Spleen (tissue), 11 donors: ENCODE results near the gene SLC4A11. TPM values are rescaled to one million over a fixed set of nuclear protein-coding genes. Genes with fewer than 3 reads are reported as not detected.
A peak's percentile ranks its signal among the peaks of the same experiment; 100 is the strongest.

Source experiments
- DNase-seq: peaks from one replicate; pipeline ENCODE4 v3.0.0-alpha.2; 2020
- H3K27ac ChIP-seq, 8 donors: fragments of 200-600 bp; sonication (generic) in 7 of 8; 1 replicate in 4 of 8; 2 replicates in 4 of 8; pipeline versions ENCODE4 v1.5.0 to v1.8.0; 2016 to 2021; ENCODE audit warnings: inconsistent platforms in 4 of 8, mild to moderate bottlenecking in 4 of 8, moderate library complexity in 1 of 8
- H3K27me3 ChIP-seq, 7 donors: fragments of 200-600 bp; sonication (generic) in 6 of 7; replicated peaks in 1 of 7; 1 replicate in 4 of 7; 2 replicates in 3 of 7; pipeline versions ENCODE4 v1.5.0 to v1.8.0; 2016 to 2021; ENCODE audit warnings: inconsistent platforms in 3 of 7, mild to moderate bottlenecking in 1 of 7
- H3K36me3 ChIP-seq, 6 donors: fragments of 200-600 bp; sonication (generic) in 5 of 6; 1 replicate in 4 of 6; 2 replicates in 2 of 6; pipeline versions ENCODE4 v1.5.0 to v1.8.0; 2016 to 2021; ENCODE audit warnings: inconsistent platforms in 2 of 6
- H3K4me1 ChIP-seq, 6 donors: fragments of 200-600 bp; sonication (generic) in 5 of 6; 1 replicate in 3 of 6; 2 replicates in 3 of 6; pipeline versions ENCODE4 v1.5.0 to v1.8.0; 2016 to 2021; ENCODE audit warnings: inconsistent platforms in 3 of 6
- H3K4me3 ChIP-seq, 8 donors: fragments of 200-600 bp; sonication (generic) in 7 of 8; 1 replicate in 4 of 8; 2 replicates in 4 of 8; pipeline versions ENCODE4 v1.5.0 to v1.8.0; 2016 to 2021; ENCODE audit warnings: inconsistent platforms in 4 of 8, mild to moderate bottlenecking in 4 of 8, moderate library complexity in 2 of 8
- H3K9me3 ChIP-seq, 8 donors: fragments of 200-600 bp; sonication (generic) in 7 of 8; 1 replicate in 4 of 8; 2 replicates in 4 of 8; pipeline versions ENCODE4 v1.5.0 to v1.8.0; 2016 to 2021; ENCODE audit warnings: inconsistent platforms in 4 of 8
- CTCF ChIP-seq, 11 experiments: fragments of 200-600 bp in 7 of 11; fragments of 450-650 bp in 4 of 11; sonication (generic) in 4 of 11; IDR thresholded peaks in 8 of 11; conservative IDR thresholded peaks in 3 of 11; 1 replicate in 7 of 11; 2 replicates in 4 of 11; pipeline versions ENCODE4 v1.4.0 to v1.8.0; 2016 to 2021; ENCODE audit warnings: antibody characterized with exemption in 11 of 11, inconsistent platforms in 4 of 11, mild to moderate bottlenecking in 1 of 11
- POLR2A ChIP-seq, 3 donors: fragments of 450-650 bp; IDR thresholded peaks; one replicate each; pipeline ENCODE4 v1.5.1; 2017; ENCODE audit warnings: antibody characterized with exemption in 3 of 3, mild to moderate bottlenecking in 1 of 3
- POLR2AphosphoS5 ChIP-seq, 3 donors: sonication (generic); formaldehyde crosslinking; IDR thresholded peaks; one replicate each; pipeline ENCODE4 v1.5.1; 2017; ENCODE audit warnings: antibody characterized with exemption in 3 of 3
- WGBS, 5 donors: extraction: QIAGEN DNeasy Blood & Tissue Kit in 3 of 5; methylation state at CpG; one replicate each; pipeline versions ENCODE4 v1.1.5 to v1.1.7; 2013 to 2018; 5-methylcytosine and 5-hydroxymethylcytosine counted together
- intact Hi-C: fragments of 100-400 bp; cut with DNase I; formaldehyde crosslinking; loops from one replicate; pipeline ENCODE4 v1.15.0; 2023; ENCODE audit warnings: low total_unique reads
- polyA plus RNA-seq, 3 donors: library from polyadenylated mRNA; stranded (reverse); fragments of 200-250 nt; gene quantifications; one replicate each; pipeline ENCODE4 v1.2.1, GENCODE V29; 2013
- total RNA-seq, 7 donors: library from RNA; depleted of rRNA in 3 of 7; stranded (reverse); fragments of >200 nt in 3 of 7; fragmentation: NEBNext Ultra II Directional in 4 of 7; extraction: Animal tissue kit (Norgen Biotek cat#: 25700) in 4 of 7; gene quantifications; one replicate each; pipeline versions ENCODE4 v1.1.0 to v1.2.1, GENCODE V29; 2016 to 2021
- donor health status: healthy with polysubstance abuse.
- donor health status: DM: no; HTN: no; CAD: no; lungs with moderate emphysema.
- donor health status: DM: no; HTN: no; CAD: no.
- donor health status: Bipolar disorder and iron deficiency.
- donor health status: healthy.
- donor health status: DM: no; HTN: no; CAD: no.
- donor health status: DM: yes; HTN: yes; CAD: no.

SLC4A11 gene
- total and polyA plus RNA-seq, 10 donors, result 0.52 to 1.6 (median 0.92) TPM

DNA sequence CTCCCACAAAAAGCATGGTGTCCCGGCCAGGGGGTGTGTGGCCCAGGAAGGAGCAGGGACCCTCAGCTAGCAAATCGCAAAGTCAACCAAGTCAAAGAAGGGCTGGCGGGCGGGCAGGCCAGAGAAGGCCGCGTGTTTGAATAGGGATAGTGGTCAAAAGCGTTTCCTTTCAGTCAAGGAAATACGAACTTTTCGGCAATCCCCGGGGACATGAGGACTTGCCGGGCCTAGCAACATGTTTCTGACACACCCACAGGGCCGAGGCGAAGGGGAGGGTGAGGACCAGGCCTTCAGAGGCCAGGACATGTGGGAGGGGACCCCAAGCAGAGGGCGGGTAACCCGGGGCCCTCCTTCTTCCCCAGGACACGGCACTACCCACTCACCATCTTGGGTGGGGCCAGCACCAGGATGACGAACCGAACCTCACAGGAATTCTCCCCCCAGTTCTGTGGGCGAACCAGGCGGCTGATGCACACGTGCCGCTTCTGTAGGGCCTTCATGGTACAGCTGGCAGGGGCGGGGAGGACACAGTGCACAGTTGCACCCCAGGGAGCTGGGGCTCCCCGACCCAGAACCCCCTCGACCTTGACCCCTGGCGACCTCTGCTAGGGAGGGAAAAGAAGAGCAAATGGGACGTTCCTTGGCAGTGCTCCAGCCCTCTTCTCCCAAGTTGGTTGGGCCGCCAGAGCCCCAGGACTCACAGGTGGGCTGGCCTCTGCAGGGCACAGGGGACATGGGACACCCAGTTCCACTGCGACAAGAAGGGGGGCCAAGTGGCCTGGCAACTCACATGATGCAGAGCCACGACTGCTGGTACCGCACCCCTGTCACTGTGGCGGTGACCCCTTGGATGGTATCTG lies 5.6 kb downstream of the SLC4A11 start:
- Histone ChIP-seq H3K36me3 (no peaks in the 10 kb centered on the region), H3K9me3 (no peaks in the 10 kb centered on the region), H3K27me3 (peaks cover 0 to 41% (median 21%) of the 10 kb centered on the region in 7 donors), H3K4me1 (peaks cover 4 to 11% (median 8%) of the 10 kb centered on the region in 6 donors), H3K27ac (no peak overlapping the region), H3K4me3 (no peak overlapping the region)
- intact Hi-C loops, result no loop called here
- WGBS, 5 donors, result 86 to 93% (median 86%) methylated on average over 30 to 32 of the region's 32 CpGs
- peak; percentile 56 for DNase-seq
- TF ChIP-seq CTCF (IDR thresholded peaks at IDR 0.05 in 8 of 11, conservative IDR thresholded peaks at IDR 0.05 in 3 of 11), result no peak
- no peak for TF ChIP-seq POLR2A (IDR thresholded peaks at IDR 0.05)
- no peak for TF ChIP-seq POLR2AphosphoS5 (IDR thresholded peaks at IDR 0.05)

DNA sequence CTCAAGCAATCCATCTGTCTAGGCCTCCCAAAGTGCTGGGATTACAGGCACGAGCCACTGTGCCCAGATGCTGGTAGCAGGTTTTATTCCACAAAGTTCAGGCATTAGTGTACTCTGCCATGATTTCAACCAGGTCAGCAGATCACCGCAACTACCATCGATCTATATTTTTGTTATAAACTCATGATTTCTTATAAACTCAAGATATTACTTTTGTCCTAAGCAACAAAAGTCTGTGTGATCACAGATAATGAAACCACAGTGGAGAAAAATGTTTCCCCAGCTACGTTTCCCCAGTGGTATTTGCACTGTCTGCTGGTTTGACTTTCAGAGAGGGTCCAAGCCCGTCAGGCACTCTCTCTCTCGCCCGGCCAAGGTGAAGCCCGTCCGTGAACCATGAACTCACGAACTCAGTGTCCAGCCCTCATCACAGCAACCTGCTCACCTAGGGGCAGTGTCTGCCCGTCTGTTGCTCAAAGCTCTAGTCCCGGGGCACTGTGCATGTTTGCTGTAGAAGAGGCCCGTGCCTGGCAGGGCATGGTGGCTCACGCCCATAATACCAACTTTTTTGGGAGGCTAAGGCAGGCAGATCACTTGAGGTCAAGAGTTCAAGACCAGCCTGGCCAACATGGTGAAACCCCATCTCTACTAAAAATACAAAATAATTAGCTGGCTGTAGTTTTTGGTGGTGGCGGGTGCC lies 7.0 kb downstream of the SLC4A11 start:
- Histone ChIP-seq H3K36me3 (peaks cover 0 to 5% (median 0%) of the 10 kb centered on the region in 6 donors), H3K27me3 (peaks cover 0 to 28% (median 8%) of the 10 kb centered on the region in 7 donors), H3K4me1 (no peaks in the 10 kb centered on the region), H3K27ac (no peak overlapping the region), H3K9me3 (no peaks in the 10 kb centered on the region), H3K4me3 (no peak overlapping the region)
- intact Hi-C loops, result no loop called here
- no peak for DNase-seq
- 88 to 92% (median 92%) methylated on average over 15 of the region's 15 CpGs for WGBS, 5 donors
- TF ChIP-seq POLR2AphosphoS5 (IDR thresholded peaks at IDR 0.05), result no peak

GRCh38 chr20:3231116-3231515 lies 7.9 kb downstream of the SLC4A11 start:
- H3K9me3 ChIP-seq, result no peaks in the 10 kb centered on the region
- intact Hi-C loops, result no loop called here
- TF ChIP-seq POLR2A (IDR thresholded peaks at IDR 0.05) (no peak), CTCF (IDR thresholded peaks at IDR 0.05 in 8 of 11, conservative IDR thresholded peaks at IDR 0.05 in 3 of 11) (no peak), POLR2AphosphoS5 (IDR thresholded peaks at IDR 0.05) (no peak)
- WGBS, 5 donors, result 92 to 97% (median 94%) methylated on average over 12 to 21 of the region's 21 CpGs
- peaks cover 0 to 18% (median 1%) of the 10 kb centered on the region in 7 donors for H3K27me3 ChIP-seq
- no peaks in the 10 kb centered on the region for H3K4me1 ChIP-seq
- peaks cover 0 to 13% (median 0%) of the 10 kb centered on the region in 6 donors for H3K36me3 ChIP-seq
- H3K4me3 ChIP-seq, result no peak overlapping the region
- no peak overlapping the region for H3K27ac ChIP-seq
- DNase-seq, result peak; percentile 59

DNA sequence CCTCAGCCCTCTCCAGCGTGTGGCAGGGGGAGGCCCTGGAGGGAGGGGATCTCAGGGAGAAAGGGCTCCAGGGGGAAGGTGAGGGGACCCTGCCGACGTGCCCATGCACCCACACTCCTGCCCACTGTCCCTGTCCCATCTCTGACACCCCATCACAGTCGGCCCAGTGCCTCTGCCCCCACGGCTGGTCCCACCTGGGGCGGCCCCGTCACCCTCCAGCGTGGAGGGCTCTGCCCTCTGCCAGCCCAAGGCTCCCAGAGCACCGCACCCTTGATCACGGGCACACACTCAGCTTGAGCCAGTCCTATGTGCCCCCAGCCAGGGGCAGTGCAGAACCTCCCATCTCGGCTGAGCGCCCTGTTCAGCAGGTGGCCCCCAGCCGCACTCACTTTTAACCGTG lies 9.2 kb downstream of the SLC4A11 start:
- 89 to 97% (median 93%) methylated on average over 11 to 14 of the region's 14 CpGs for WGBS, 5 donors
- no peak overlapping the region for H3K4me3 ChIP-seq
- intact Hi-C loops, result no loop called here

More for the DNA sequence above, 9.2 kb downstream of the SLC4A11 start:
- peak; percentile 59 for DNase-seq
- Histone ChIP-seq H3K9me3 (no peaks in the 10 kb centered on the region), H3K4me1 (no peaks in the 10 kb centered on the region), H3K27me3 (peaks cover 0 to 6% (median 0%) of the 10 kb centered on the region in 7 donors), H3K27ac (no peak overlapping the region), H3K36me3 (peaks cover 0 to 19% (median 3%) of the 10 kb centered on the region in 6 donors)
- TF ChIP-seq POLR2AphosphoS5 (IDR thresholded peaks at IDR 0.05) (no peak), CTCF (IDR thresholded peaks at IDR 0.05 in 8 of 11, conservative IDR thresholded peaks at IDR 0.05 in 3 of 11) (no peak), POLR2A (IDR thresholded peaks at IDR 0.05) (no peak)
